K562 (cell line): Measurements from ENCODE around the gene CTNS. TPM values are rescaled to one million over a fixed set of nuclear protein-coding genes. Genes with fewer than 3 reads are reported as not detected.

ENCODE experiments used
- CCAR2 ChIP-seq: fragments of 200-400 bp; formaldehyde crosslinking; IDR thresholded peaks from 2 replicates; pipeline ENCODE4 v1.6.1; 2017; ENCODE audit warnings: mild to moderate bottlenecking, low read depth, low read length
- ELF2 ChIP-seq: fragments of 250-450 bp; sonication (Bioruptor Pico); IDR thresholded peaks from 2 replicates; pipeline ENCODE4 v1.5.0; 2021; ENCODE audit warnings: mild to moderate bottlenecking
- IRF9 ChIP-seq: fragments of 450-650 bp; IDR thresholded peaks from 2 replicates; pipeline ENCODE4 v1.6.1; 2016; ENCODE audit warnings: missing biosample characterization, missing genetic modification characterization
- MBD2 ChIP-seq: sonication (generic); IDR thresholded peaks from 2 replicates; pipeline ENCODE4 v1.6.1; 2016; ENCODE audit warnings: low read depth, borderline replicate concordance
- MCM5 ChIP-seq: fragments of 450-650 bp; IDR thresholded peaks from 2 replicates; pipeline ENCODE4 v1.6.1; 2016; ENCODE audit warnings: low read depth
- MYBL2 ChIP-seq, 2 experiments: fragments of 450-650 bp in 1 of 2; sonication (generic) in 1 of 2; formaldehyde crosslinking in 1 of 2; IDR thresholded peaks; 2 replicates each; pipeline versions ENCODE4 v1.6.1 to v1.8.1; 2017 to 2022; ENCODE audit warnings: borderline replicate concordance in 1 of 2, inconsistent platforms in 1 of 2, low read depth in 1 of 2, mild to moderate bottlenecking in 1 of 2, missing genetic modification reagents in 1 of 2, moderate library complexity in 1 of 2
- NRF1 ChIP-seq, 2 experiments: fragments of 450-650 bp; IDR thresholded peaks in 1 of 2; conservative IDR thresholded peaks in 1 of 2; 2 replicates each; pipeline ENCODE4 v1.6.1; 2014; ENCODE audit warnings: mild to moderate bottlenecking in 2 of 2
- PBX2 ChIP-seq, 2 experiments: IDR thresholded peaks in 1 of 2; conservative IDR thresholded peaks in 1 of 2; 2 replicates each; pipeline ENCODE4 v1.6.1; 2016; ENCODE audit warnings: low read depth in 2 of 2, mild to moderate bottlenecking in 1 of 2, missing compliant biosample characterization in 1 of 2, missing genetic modification characterization in 1 of 2, moderate library complexity in 1 of 2
- PHB ChIP-seq: fragments of 250-450 bp; sonication (Bioruptor Pico); IDR thresholded peaks from 2 replicates; pipeline ENCODE4 v1.5.0; 2021
- PTBP1 ChIP-seq: fragments of 200-400 bp; formaldehyde crosslinking; IDR thresholded peaks from 2 replicates; pipeline ENCODE4 v1.6.1; 2017; ENCODE audit warnings: low read depth, low read length
- RBM15 ChIP-seq: fragments of 200-400 bp; formaldehyde crosslinking; IDR thresholded peaks from 2 replicates; pipeline ENCODE4 v1.6.1; 2018; ENCODE audit warnings: mild to moderate bottlenecking, low read length, moderate library complexity; ENCODE audit not compliant: insufficient read depth
- RNF2 ChIP-seq: sonication (generic); IDR thresholded peaks from 2 replicates; pipeline ENCODE4 v1.6.1; 2016
- WHSC1 ChIP-seq: IDR thresholded peaks from one replicate; pipeline ENCODE4 v1.6.1; 2012; ENCODE audit warnings: low read length, control low read depth, inconsistent platforms
- ZFP1 ChIP-seq: fragments of 450-650 bp; formaldehyde crosslinking; IDR thresholded peaks from 2 replicates; pipeline ENCODE4 v1.4.0; 2020; ENCODE audit warnings: mild to moderate bottlenecking, mixed read lengths
- ZNF124 ChIP-seq: sonication (generic); formaldehyde crosslinking; IDR thresholded peaks from 2 replicates; pipeline ENCODE4 v1.8.1; 2022; ENCODE audit warnings: missing genetic modification reagents
- ZNF165 ChIP-seq: fragments of 250-450 bp; sonication (Bioruptor Pico); IDR thresholded peaks from 2 replicates; pipeline ENCODE4 v1.4.0; 2020; ENCODE audit warnings: borderline replicate concordance
- ZNF277 ChIP-seq: fragments of 250-450 bp; sonication (Bioruptor Pico); IDR thresholded peaks from 2 replicates; pipeline ENCODE4 v1.8.0; 2022; ENCODE audit warnings: inconsistent platforms, mild to moderate bottlenecking, moderate library complexity, borderline replicate concordance
- ZNF354B ChIP-seq: fragments of 250-450 bp; sonication (Bioruptor Pico); IDR thresholded peaks from 2 replicates; pipeline ENCODE4 v1.4.0; 2020
- ZNF79 ChIP-seq: fragments of 250-450 bp; sonication (Bioruptor Pico); IDR thresholded peaks from 2 replicates; pipeline ENCODE4 v1.4.0; 2020; ENCODE audit warnings: low read depth, mild to moderate bottlenecking, moderate library complexity
- polyA plus RNA-seq, 8 experiments: library from polyadenylated mRNA; depleted of rRNA in 4 of 8; stranded (reverse) in 5 of 8; unstranded in 3 of 8; fragments of >200 nt; fragmentation: Nextera tagmentation in 2 of 8; fragmentation: Illumina TruSeq in 1 of 8; extraction: Ambion mirVana in 2 of 8; extraction: Trizol in 1 of 8; gene quantifications; 2 replicates each; pipeline versions ENCODE4 v1.2.1 to v1.2.3, GENCODE V29; 2011 to 2014; ENCODE audit warnings: inconsistent platforms in 1 of 8, missing spikeins in 1 of 8
- total RNA-seq, 7 experiments: library from RNA; depleted of rRNA in 6 of 7; stranded (reverse); fragments of >200 nt in 6 of 7; fragmentation: Illumina TruSeq in 2 of 7; extraction: Trizol in 2 of 7; gene quantifications; 2 replicates each; pipeline versions ENCODE4 v1.2.1 to v1.2.3, GENCODE V29; 2011 to 2021; ENCODE audit warnings: low replicate concordance in 1 of 7
- TF ChIP-seq, protein P1 (sequence below): fragments of 250-450 bp; sonication (Bioruptor Pico); IDR thresholded peaks from 2 replicates; pipeline ENCODE4 v1.5.0; 2020; ENCODE audit warnings: mild to moderate bottlenecking

The CTNS gene
- total and polyA plus RNA-seq, 9 of the 15 experiments (the other 6 are each of a cell fraction or from before 2014, with no cell fraction given) = 0.66 to 8.4 (median 4.9) TPM

- TF ChIP-seq NRF1 (conservative IDR thresholded peaks at IDR 0.05 in 1 of 2, IDR thresholded peaks at IDR 0.05 in 1 of 2) (peak; percentile 46 to 51; a peak in 3 of 4 replicates), PTBP1 (no peak), ZFP1 (CRISPR knock-in tag) (no peak), PBX2 (CRISPR knock-in tag; IDR thresholded peaks at IDR 0.05; ENCODE audit: low read depth) (no peak), PBX2 (tag; conservative IDR thresholded peaks at IDR 0.05; ENCODE audit: low read depth) (0 out of 2 replicates have a peak, but pooled peaks have one; percentile 29), PHB (CRISPR knock-in tag) (no peak), ZNF79 (CRISPR knock-in tag) (no peak), RBM15 (no peak), ZNF354B (no peak), MYBL2 (IDR thresholded peaks at IDR 0.05; ENCODE audit: low read depth) (no peak), MYBL2 (CRISPR knock-in tag; IDR thresholded peaks at IDR 0.05; ENCODE audit: borderline replicate concordance) (no peak), WHSC1 (no peak), CCAR2 (no peak), ZNF124 (CRISPR knock-in tag) (no peak), ZNF277 (CRISPR knock-in tag) (no peak), IRF9 (tag) (no peak), MBD2 (no peak), RNF2 (peak; percentile 55; the same call in 1 of the 2 replicates), MCM5 (no peak), ZNF165 (CRISPR knock-in tag) (no peak), ELF2 (CRISPR knock-in tag) (no peak)
- TF ChIP-seq, protein P1, sequence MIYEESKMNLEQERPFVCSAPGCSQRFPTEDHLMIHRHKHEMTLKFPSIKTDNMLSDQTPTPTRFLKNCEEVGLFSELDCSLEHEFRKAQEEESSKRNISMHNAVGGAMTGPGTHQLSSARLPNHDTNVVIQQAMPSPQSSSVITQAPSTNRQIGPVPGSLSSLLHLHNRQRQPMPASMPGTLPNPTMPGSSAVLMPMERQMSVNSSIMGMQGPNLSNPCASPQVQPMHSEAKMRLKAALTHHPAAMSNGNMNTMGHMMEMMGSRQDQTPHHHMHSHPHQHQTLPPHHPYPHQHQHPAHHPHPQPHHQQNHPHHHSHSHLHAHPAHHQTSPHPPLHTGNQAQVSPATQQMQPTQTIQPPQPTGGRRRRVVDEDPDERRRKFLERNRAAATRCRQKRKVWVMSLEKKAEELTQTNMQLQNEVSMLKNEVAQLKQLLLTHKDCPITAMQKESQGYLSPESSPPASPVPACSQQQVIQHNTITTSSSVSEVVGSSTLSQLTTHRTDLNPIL = no peak
Measured at GRCh38 chr17:3639981-3640596, 3.5 kb downstream of the CTNS start (continued).
